GM12878 (cell line): Measurements from ENCODE around the gene CLASP1.

Experiments
- CTCF ChIP-seq, 3 experiments: IDR thresholded peaks in 2 of 3; conservative IDR thresholded peaks in 1 of 3; 2 replicates each; pipeline ENCODE4 v1.5.1; 2011; ENCODE audit warnings: low read depth in 3 of 3, low read length in 3 of 3, mild to moderate bottlenecking in 3 of 3, control low read depth in 2 of 3, moderate library complexity in 2 of 3, inconsistent platforms in 1 of 3, mixed read lengths in 1 of 3; ENCODE audit not compliant: control insufficient read depth in 2 of 3, insufficient read depth in 1 of 3; ENCODE audit errors: extremely low read depth in 1 of 3
- SP1 ChIP-seq: IDR thresholded peaks from one replicate; pipeline ENCODE4 v1.6.1; 2011; ENCODE audit warnings: low read depth, low read length

GRCh38 chr2:121304941-121305340, 344.3 kb downstream of the CLASP1 start:
- TF ChIP-seq CTCF (IDR thresholded peaks at IDR 0.05 in 2 of 3, conservative IDR thresholded peaks at IDR 0.05 in 1 of 3; ENCODE audit: control insufficient read depth in 2 of 3, extremely low read depth in 1 of 3, insufficient read depth in 1 of 3, low read depth in 3 of 3, low read length in 3 of 3) (no peak), SP1 (no peak)
